Activated CD8-positive, alpha-beta T cell treated with anti-CD3 and anti-CD28 coated beads for 36 hours (primary cell): ENCODE measurements around the gene CCDC12. TPM values are rescaled to one million over a fixed set of nuclear protein-coding genes. Genes with fewer than 3 reads are reported as not detected.

ENCODE experiments used
- ATAC-seq: fragments of 200-7000 bp; cut with Tn5 transposase; one replicate; pipeline ENCODE4 v1.10.0; 2021; ENCODE audit warnings: mild to moderate bottlenecking, moderate library complexity
- CTCF ChIA-PET: fragments of 350-600 bp; sonication (Branson Sonifier 250); formaldehyde crosslinking; loops from one replicate; lab custom pipeline; 2021; ENCODE audit warnings: antibody characterized with exemption; lab: Charles Lee
- POLR2A ChIA-PET: fragments of 350-600 bp; sonication (Branson Sonifier 250); formaldehyde crosslinking; loops from one replicate; lab custom pipeline; 2021; ENCODE audit warnings: antibody characterized with exemption; lab: Charles Lee
- DNase-seq: peaks from one replicate; pipeline ENCODE4 v3.0.0-alpha.2; 2020
- H3K27ac Mint-ChIP-seq: one replicate; pipeline ENCODE4 v1.8.0; 2021; ENCODE audit warnings: mild to moderate bottlenecking, mixed read lengths
- H3K27me3 Mint-ChIP-seq: one replicate; pipeline ENCODE4 v1.8.0; 2021; ENCODE audit warnings: mixed read lengths
- H3K36me3 Mint-ChIP-seq: one replicate; pipeline ENCODE4 v1.8.0; 2021; ENCODE audit warnings: low read depth, mixed read lengths
- H3K4me1 Mint-ChIP-seq: one replicate; pipeline ENCODE4 v1.8.0; 2021; ENCODE audit warnings: low read depth, mixed read lengths
- H3K4me3 Mint-ChIP-seq: one replicate; pipeline ENCODE4 v1.8.0; 2021; ENCODE audit warnings: mild to moderate bottlenecking, moderate library complexity, mixed read lengths
- H3K9me3 Mint-ChIP-seq: one replicate; pipeline ENCODE4 v1.8.0; 2021; ENCODE audit warnings: mixed read lengths
- CTCF ChIP-seq: fragments of 200-600 bp; IDR thresholded peaks from one replicate; pipeline ENCODE4 v1.8.0; 2022; ENCODE audit warnings: antibody characterized with exemption, mild to moderate bottlenecking
- intact Hi-C: fragments of 100-400 bp; cut with micrococcal nuclease; formaldehyde crosslinking; loops from one replicate; pipeline ENCODE4 v1.10.0; 2022
- total RNA-seq, 2 experiments: library from RNA; stranded (reverse); gene quantifications; one replicate each; pipeline ENCODE4 v1.2.3, GENCODE V29; 2021

Gene CCDC12
- total RNA-seq, 2 experiments from 2014 or later: 51.2 to 51.6 TPM

- no peak for TF ChIP-seq CTCF
- POLR2A ChIA-PET: interaction anchor here (1.6 to 6.1 kb wide), 2 partner anchors 15 to 30 kb away, joined by 4 to 25 read pairs; no protein-coding TSS in a partner anchor
- CTCF ChIA-PET: interaction anchor here (0.6 kb wide), 1 partner anchor 148 kb away, joined by 3 read pairs; no protein-coding TSS in a partner anchor
- Mint-ChIP-seq H3K9me3 (no peaks in the 10 kb centered on the region), H3K4me3 (no peak overlapping the region), H3K27ac (peak overlapping the region; percentile 85), H3K4me1 (peaks cover 55% of the 10 kb centered on the region), H3K27me3 (no peaks in the 10 kb centered on the region), H3K36me3 (peaks cover 36% of the 10 kb centered on the region)
- ATAC-seq (no peak), DNase-seq (no peak)
- intact Hi-C loops: no loop called here
Measured at GRCh38 chr3:47016086-47016933, 39.8 kb upstream of the CCDC12 start.

- peaks cover 35% of the 10 kb centered on the region for H3K36me3 Mint-ChIP-seq
- CTCF ChIA-PET: no interaction called here
- POLR2A ChIA-PET: no interaction called here
- TF ChIP-seq CTCF: no peak
- H3K27me3 Mint-ChIP-seq: no peaks in the 10 kb centered on the region
- H3K4me1 Mint-ChIP-seq: peaks cover 49% of the 10 kb centered on the region
- intact Hi-C loops: no loop called here
- H3K27ac Mint-ChIP-seq: peak overlapping the region; percentile 62
- ATAC-seq: no peak
- no peak overlapping the region for H3K4me3 Mint-ChIP-seq
- H3K9me3 Mint-ChIP-seq: no peaks in the 10 kb centered on the region
- no peak for DNase-seq
Measured at GRCh38 chr3:47015151-47015550, 38.6 kb upstream of the CCDC12 start.

GRCh38 chr3:47014036-47014435 lies 37.5 kb upstream of the CCDC12 start:
- Mint-ChIP-seq H3K4me3 (no peak overlapping the region), H3K9me3 (no peaks in the 10 kb centered on the region), H3K27ac (peak overlapping the region; percentile 21), H3K4me1 (peaks cover 40% of the 10 kb centered on the region), H3K36me3 (peaks cover 28% of the 10 kb centered on the region), H3K27me3 (no peaks in the 10 kb centered on the region)
- ATAC-seq (no peak), DNase-seq (no peak)
- TF ChIP-seq CTCF: no peak
- intact Hi-C loops: no loop called here
- ChIA-PET CTCF (no interaction called here), POLR2A (no interaction called here)

GRCh38 chr3:47013231-47013630 lies 36.7 kb upstream of the CCDC12 start:
- Mint-ChIP-seq H3K27ac (no peak overlapping the region), H3K36me3 (peaks cover 21% of the 10 kb centered on the region), H3K9me3 (no peaks in the 10 kb centered on the region), H3K27me3 (no peaks in the 10 kb centered on the region), H3K4me3 (no peak overlapping the region), H3K4me1 (peaks cover 32% of the 10 kb centered on the region)
- ChIA-PET CTCF (no interaction called here), POLR2A (interaction anchor here (1.1 kb wide), 1 partner anchor 33 kb away, joined by 3 read pairs; no protein-coding TSS in a partner anchor)
- ATAC-seq: no peak
- no peak for DNase-seq
- no peak for TF ChIP-seq CTCF
- intact Hi-C loops: no loop called here
